Measurements from ENCODE around the gene LRP10. TPM values are rescaled to one million over a fixed set of nuclear protein-coding genes. Genes with fewer than 3 reads are reported as not detected.
A peak's percentile ranks its signal among the peaks of the same experiment; 100 is the strongest.
"Not testable (repeated sequence)": the region's sequence is repeated elsewhere in the genome, so short reads cannot be mapped to it uniquely, and the experiment has no call there.

The LRP10 gene
- total RNA-seq, 2 donors from 2014 or later: 263 to 308 TPM

- ATAC-seq (no peak), DNase-seq (no peak)
- intact Hi-C loops (cut with DNase I, micrococcal nuclease): no loop called here
These were observed 30.3 kb downstream of the LRP10 start for GRCh38 chr14:22901799-22902198.

GRCh38 chr14:22903742-22904087, 32.2 kb downstream of the LRP10 start:
- no peak for ATAC-seq
- intact Hi-C loops (cut with DNase I, micrococcal nuclease): no loop called here
- no peak for DNase-seq

- intact Hi-C loops (cut with DNase I, micrococcal nuclease): no loop called here
- ATAC-seq (no peak), DNase-seq (no peak)
These were observed 34.1 kb downstream of the LRP10 start for GRCh38 chr14:22905627-22906026.

- no peak for ATAC-seq
- no peak for DNase-seq
- intact Hi-C loops (cut with DNase I, micrococcal nuclease): no loop called here
These were observed 34.5 kb downstream of the LRP10 start for GRCh38 chr14:22906073-22906472.

GRCh38 chr14:22907429-22907828, 35.9 kb downstream of the LRP10 start:
- DNase-seq (no peak), ATAC-seq (no peak)
- intact Hi-C loops (cut with DNase I, micrococcal nuclease): no loop called here

GRCh38 chr14:22908601-22909000, 37.1 kb downstream of the LRP10 start:
- no peak for ATAC-seq
- intact Hi-C loops (cut with DNase I, micrococcal nuclease): no loop called here
- no peak for DNase-seq

- no peak for ATAC-seq
- intact Hi-C loops (cut with DNase I, micrococcal nuclease): no loop called here
- DNase-seq: no peak
These were observed 39.4 kb downstream of the LRP10 start for GRCh38 chr14:22910916-22911315.

GRCh38 chr14:22914836-22915235, 43.3 kb downstream of the LRP10 start:
- DNase-seq; intact Hi-C loops (cut with DNase I, micrococcal nuclease); ATAC-seq: not testable (repeated sequence)

- ATAC-seq: no peak
- DNase-seq: no peak
- intact Hi-C loops (cut with DNase I, micrococcal nuclease): no loop called here
These were observed 44.5 kb downstream of the LRP10 start for GRCh38 chr14:22915886-22916521.

- DNase-seq: peak; percentile 100
- peak; percentile 91 for ATAC-seq
- intact Hi-C loops (cut with DNase I, micrococcal nuclease): no loop called here
These were observed 47.5 kb downstream of the LRP10 start, which contains the start of gene RBM23 for GRCh38 chr14:22918804-22919600. RBM23 (minus strand) TSS chr14:22919149.

- intact Hi-C loops (cut with DNase I, micrococcal nuclease): no loop called here
- ATAC-seq (no peak), DNase-seq (no peak)
These were observed 48.0 kb downstream of the LRP10 start for GRCh38 chr14:22919601-22919921.

- ATAC-seq: no peak
- intact Hi-C loops (cut with DNase I, micrococcal nuclease): no loop called here
- no peak for DNase-seq
These were observed 49.2 kb downstream of the LRP10 start for GRCh38 chr14:22920697-22921096.

- intact Hi-C loops (cut with DNase I, micrococcal nuclease): no loop called here
- DNase-seq: no peak
- no peak for ATAC-seq
These were observed 50.8 kb downstream of the LRP10 start for GRCh38 chr14:22922294-22922693.

GRCh38 chr14:22923746-22924145, 52.2 kb downstream of the LRP10 start:
- intact Hi-C loops (cut with DNase I, micrococcal nuclease): no loop called here
- no peak for ATAC-seq

GRCh38 chr14:22925513-22925912, 54.0 kb downstream of the LRP10 start:
- ATAC-seq: no peak
- intact Hi-C loops (cut with DNase I, micrococcal nuclease): no loop called here
- no peak for DNase-seq

More at GRCh38 chr14:22923746-22924145, 52.2 kb downstream of the LRP10 start:
- no peak for DNase-seq

- DNase-seq (peak in 1 of 2 donors; percentile 54), ATAC-seq (peak; percentile 39)
- intact Hi-C loops (cut with DNase I, micrococcal nuclease): no loop called here
These were observed 54.8 kb downstream of the LRP10 start for GRCh38 chr14:22926316-22926715.

- ATAC-seq (no peak), DNase-seq (no peak)
- intact Hi-C loops (cut with DNase I, micrococcal nuclease): no loop called here
These were observed 56.9 kb downstream of the LRP10 start for GRCh38 chr14:22928237-22929103.

GRCh38 chr14:22929104-22929960, 57.8 kb downstream of the LRP10 start, which contains the start of gene PRMT5:
PRMT5 (minus strand) TSS chr14:22929376; CDS start chr14:22929361, 15 bp downstream.
- ATAC-seq: peak; percentile 91
- intact Hi-C loops (cut with DNase I, micrococcal nuclease): no loop called here

GRCh38 chr14:22929961-22930364, 58.4 kb downstream of the LRP10 start:
- no peak for DNase-seq
- intact Hi-C loops (cut with DNase I, micrococcal nuclease): no loop called here
- ATAC-seq: peak; percentile 12

More at GRCh38 chr14:22929104-22929960, 57.8 kb downstream of the LRP10 start, which contains the start of gene PRMT5:
- DNase-seq: peak; percentile 97 to 100
